ENCODE data around the gene ISL2. TPM values are rescaled to one million over a fixed set of nuclear protein-coding genes. Genes with fewer than 3 reads are reported as not detected.

Gene ISL2
- total RNA-seq, 4 donors from 2014 or later = 1.8 to 5.1 (median 4.2) TPM

DNA sequence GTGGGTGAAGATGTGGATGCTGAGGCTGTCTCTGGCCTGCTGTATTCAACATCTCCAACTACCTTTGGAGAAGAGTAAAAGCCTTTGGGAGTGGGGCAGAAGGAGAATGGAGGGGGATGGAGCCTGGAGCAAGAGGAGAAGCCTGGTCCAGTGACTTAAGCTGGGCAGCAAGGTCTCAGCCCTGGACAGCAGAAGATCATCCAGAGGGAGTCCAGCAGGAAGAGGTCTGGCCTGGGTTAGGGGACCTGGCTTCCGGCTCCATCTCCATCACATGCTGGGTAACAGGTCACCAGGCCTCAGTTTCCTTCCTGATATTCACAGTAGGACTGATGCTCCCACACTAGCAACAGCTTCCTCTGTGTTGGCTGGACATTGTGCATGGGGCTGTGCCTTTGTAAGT lies 3.8 kb upstream of the ISL2 start:
- Histone ChIP-seq H3K9me3 (no peaks in the 10 kb centered on the region), H3K36me3 (no peaks in the 10 kb centered on the region), H3K4me3 (no peak overlapping the region), H3K27me3 (peaks cover 0 to 65% (median 2%) of the 10 kb centered on the region in 4 donors), H3K27ac (replicated peaks in 1 of 4) (no peak overlapping the region), H3K4me1 (peaks cover 23 to 29% (median 27%) of the 10 kb centered on the region in 4 donors)
- no peak for TF ChIP-seq POLR2A (IDR thresholded peaks at IDR 0.05; ENCODE audit: low read depth)
- DNase-seq (ENCODE audit: extremely low spot score) = no peak
- WGBS = 86% methylated on average over 1 of the region's 1 CpG
- intact Hi-C loops (cut with DNase I) = loop anchor here (5.0 kb wide), 1 partner anchor 140 kb away; no protein-coding TSS in a partner anchor

DNA sequence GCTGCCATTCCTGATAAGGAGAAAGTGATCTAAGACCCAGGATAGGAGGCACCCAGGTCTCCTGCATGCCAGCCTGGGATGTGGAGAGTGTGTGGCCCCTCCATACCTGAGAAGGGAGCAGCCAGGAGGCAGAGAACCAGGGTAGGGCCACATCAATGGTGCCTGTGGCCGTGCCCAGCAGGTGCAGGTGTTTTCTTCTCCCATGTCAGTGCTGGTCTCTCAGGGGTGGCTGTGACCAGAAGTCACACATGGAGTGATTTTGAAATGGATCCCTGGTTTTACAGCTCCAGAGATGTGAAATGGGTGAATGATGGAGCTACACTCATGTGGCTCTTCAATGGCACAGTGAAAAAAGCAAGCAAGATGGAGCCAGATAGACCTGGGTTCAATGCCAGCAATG lies 3.3 kb upstream of the ISL2 start:
- Histone ChIP-seq H3K27ac (replicated peaks in 1 of 4) (no peak overlapping the region), H3K4me1 (peaks cover 26 to 33% (median 32%) of the 10 kb centered on the region in 4 donors), H3K4me3 (no peak overlapping the region), H3K36me3 (no peaks in the 10 kb centered on the region), H3K9me3 (no peaks in the 10 kb centered on the region), H3K27me3 (peaks cover 0 to 68% (median 2%) of the 10 kb centered on the region in 4 donors)
- WGBS = 100% methylated on average over 1 of the region's 1 CpG
- TF ChIP-seq, protein P1, sequence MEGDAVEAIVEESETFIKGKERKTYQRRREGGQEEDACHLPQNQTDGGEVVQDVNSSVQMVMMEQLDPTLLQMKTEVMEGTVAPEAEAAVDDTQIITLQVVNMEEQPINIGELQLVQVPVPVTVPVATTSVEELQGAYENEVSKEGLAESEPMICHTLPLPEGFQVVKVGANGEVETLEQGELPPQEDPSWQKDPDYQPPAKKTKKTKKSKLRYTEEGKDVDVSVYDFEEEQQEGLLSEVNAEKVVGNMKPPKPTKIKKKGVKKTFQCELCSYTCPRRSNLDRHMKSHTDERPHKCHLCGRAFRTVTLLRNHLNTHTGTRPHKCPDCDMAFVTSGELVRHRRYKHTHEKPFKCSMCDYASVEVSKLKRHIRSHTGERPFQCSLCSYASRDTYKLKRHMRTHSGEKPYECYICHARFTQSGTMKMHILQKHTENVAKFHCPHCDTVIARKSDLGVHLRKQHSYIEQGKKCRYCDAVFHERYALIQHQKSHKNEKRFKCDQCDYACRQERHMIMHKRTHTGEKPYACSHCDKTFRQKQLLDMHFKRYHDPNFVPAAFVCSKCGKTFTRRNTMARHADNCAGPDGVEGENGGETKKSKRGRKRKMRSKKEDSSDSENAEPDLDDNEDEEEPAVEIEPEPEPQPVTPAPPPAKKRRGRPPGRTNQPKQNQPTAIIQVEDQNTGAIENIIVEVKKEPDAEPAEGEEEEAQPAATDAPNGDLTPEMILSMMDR (IDR thresholded peaks at IDR 0.05) = no peak
- TF ChIP-seq EP300 (IDR thresholded peaks at IDR 0.05) (no peak), POLR2AphosphoS5 (IDR thresholded peaks at IDR 0.05) (no peak), POLR2A (IDR thresholded peaks at IDR 0.05; ENCODE audit: low read depth) (no peak)
- intact Hi-C loops (cut with DNase I) = loop anchor here (5.0 kb wide), 1 partner anchor 141 kb away; no protein-coding TSS in a partner anchor
- no peak for DNase-seq (ENCODE audit: extremely low spot score)

DNA sequence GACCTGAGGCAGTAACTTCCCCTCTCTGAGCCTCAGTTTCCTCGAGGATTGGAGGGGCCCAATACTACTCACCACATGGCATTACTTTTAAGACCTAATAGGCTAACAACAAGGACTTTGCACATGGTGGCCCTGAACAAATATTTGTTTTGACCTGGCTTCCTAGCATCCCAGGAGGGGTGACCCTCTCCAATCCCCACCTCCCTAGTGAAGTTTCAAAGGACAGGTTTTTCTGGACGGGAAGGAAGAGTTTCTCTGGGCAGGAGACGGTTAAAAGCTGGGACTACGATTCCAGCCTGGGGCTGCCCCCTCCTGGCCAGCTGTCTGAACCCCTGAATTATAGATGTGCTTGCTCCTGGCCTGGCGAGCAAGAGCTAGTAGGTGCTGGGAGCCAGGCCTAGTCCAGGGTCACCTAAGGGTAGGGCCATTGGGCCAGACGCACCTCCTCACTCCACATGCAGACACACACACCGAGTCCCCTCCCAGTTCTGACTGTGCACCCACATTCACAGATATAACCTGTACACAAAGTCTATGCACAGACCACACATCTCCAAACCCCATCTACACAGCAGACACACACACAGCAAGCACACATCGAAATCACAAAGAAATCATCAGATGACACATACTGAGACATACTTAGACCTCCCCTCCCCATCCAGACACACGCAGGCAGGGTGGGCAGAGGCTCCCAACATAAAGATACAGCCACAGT lies 2.7 kb upstream of the ISL2 start:
- no peaks in the 10 kb centered on the region for H3K36me3 ChIP-seq
- peaks cover 26 to 38% (median 38%) of the 10 kb centered on the region in 4 donors for H3K4me1 ChIP-seq
- no peaks in the 10 kb centered on the region for H3K9me3 ChIP-seq
- intact Hi-C loops (cut with DNase I) = loop anchor here (5.0 kb wide), 1 partner anchor 142 kb away; no protein-coding TSS in a partner anchor
- H3K27ac ChIP-seq (replicated peaks in 1 of 4) = no peak overlapping the region
- no peak for DNase-seq (ENCODE audit: extremely low spot score)
- 56% methylated on average over 9 of the region's 9 CpGs for WGBS
- H3K27me3 ChIP-seq = peaks cover 0 to 72% (median 2%) of the 10 kb centered on the region in 4 donors
- TF ChIP-seq POLR2AphosphoS5 (IDR thresholded peaks at IDR 0.05) (no peak), POLR2A (IDR thresholded peaks at IDR 0.05; ENCODE audit: low read depth) (no peak), EP300 (IDR thresholded peaks at IDR 0.05) (no peak)
- TF ChIP-seq, protein P1 (IDR thresholded peaks at IDR 0.05) = no peak
- H3K4me3 ChIP-seq = no peak overlapping the region

DNA sequence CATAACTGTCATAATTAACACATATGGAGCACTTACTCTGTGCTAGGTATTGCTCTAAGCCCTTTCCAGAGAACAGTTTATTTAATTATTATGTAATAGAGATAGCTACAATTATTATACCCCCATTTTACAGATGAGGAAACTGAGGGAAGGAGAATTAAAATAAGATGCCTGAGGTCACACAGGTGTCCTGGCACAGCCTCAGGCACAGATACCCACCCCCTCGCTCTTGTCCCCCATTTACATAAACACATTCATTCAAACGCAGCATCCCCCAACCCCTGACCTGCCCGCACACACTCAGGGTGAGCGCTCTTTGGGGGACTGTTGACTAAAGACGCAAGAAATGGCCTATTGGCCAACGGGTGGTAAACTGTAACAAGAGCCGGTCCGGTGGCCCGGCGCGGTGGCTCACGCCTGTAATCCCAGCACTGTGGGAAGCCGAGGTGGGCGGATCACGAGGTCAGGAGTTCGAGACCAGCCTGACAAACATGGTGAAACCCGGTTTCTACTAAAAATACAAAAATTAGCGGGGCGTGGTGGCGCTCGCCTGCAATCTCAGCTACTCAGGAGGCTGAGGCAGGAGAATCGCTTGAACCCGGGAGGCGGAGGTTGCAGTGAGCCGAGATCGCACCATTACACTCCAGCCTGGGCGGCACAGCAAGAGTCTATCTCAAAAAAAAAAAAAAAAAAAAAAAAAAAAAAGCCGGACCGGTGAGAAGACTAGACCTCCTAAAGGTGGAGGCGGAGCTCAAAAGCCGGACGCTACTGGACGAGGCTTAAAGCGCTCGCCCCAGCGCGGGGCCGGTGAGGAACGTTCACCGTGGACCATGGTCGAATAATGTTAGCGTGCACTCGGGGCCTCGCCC lies 1.9 kb upstream of the ISL2 start:
- intact Hi-C loops (cut with DNase I) = loop anchor here (5.0 kb wide), 1 partner anchor 142 kb away; no protein-coding TSS in a partner anchor
- H3K4me3 ChIP-seq = peak overlapping the region in 3 of 4 donors; percentile 52 to 68 (median 58)
- no peaks in the 10 kb centered on the region for H3K9me3 ChIP-seq
- H3K27ac ChIP-seq (replicated peaks in 1 of 4) = peak overlapping the region in 2 of 4 donors; percentile 79 to 81
- DNase-seq (ENCODE audit: extremely low spot score) = no peak
- H3K36me3 ChIP-seq = no peaks in the 10 kb centered on the region
- WGBS = 43% methylated on average over 42 of the region's 44 CpGs
- peaks cover 28 to 46% (median 45%) of the 10 kb centered on the region in 4 donors for H3K4me1 ChIP-seq
- TF ChIP-seq EP300 (IDR thresholded peaks at IDR 0.05) = no peak
- TF ChIP-seq, protein P1 (IDR thresholded peaks at IDR 0.05) = no peak
- peaks cover 0 to 72% (median 2%) of the 10 kb centered on the region in 4 donors for H3K27me3 ChIP-seq
